Neuronal stem cell (in vitro differentiated cells): ENCODE data around the gene RASSF7.
A peak's percentile ranks its signal among the peaks of the same experiment; 100 is the strongest.

Experiments
- DNase-seq: peaks from one replicate; pipeline ENCODE4 v3.0.0-alpha.2; 2013; ENCODE audit warnings: low spot score
- H2AFZ ChIP-seq: one replicate; pipeline ENCODE4 v1.6.1; 2013; ENCODE audit warnings: mild to moderate bottlenecking, low read length, inconsistent platforms
- H2AK5ac ChIP-seq: 2 replicates; pipeline ENCODE4 v1.6.1; 2013; ENCODE audit warnings: low read depth, mild to moderate bottlenecking, inconsistent platforms, low read length, moderate library complexity, mixed read lengths
- H2BK120ac ChIP-seq: 2 replicates; pipeline ENCODE4 v1.6.1; 2013; ENCODE audit warnings: low read depth, mild to moderate bottlenecking, inconsistent platforms, low read length, moderate library complexity, mixed read lengths
- H2BK12ac ChIP-seq: one replicate; pipeline ENCODE4 v1.6.1; 2013; ENCODE audit warnings: low read length, inconsistent platforms
- H2BK15ac ChIP-seq: 2 replicates; pipeline ENCODE4 v1.6.1; 2013; ENCODE audit warnings: mild to moderate bottlenecking, low read length, inconsistent platforms, mixed read lengths
- H2BK5ac ChIP-seq: one replicate; pipeline ENCODE4 v1.6.1; 2013; ENCODE audit warnings: inconsistent platforms, mild to moderate bottlenecking, low read length, moderate library complexity
- H3K14ac ChIP-seq: one replicate; pipeline ENCODE4 v1.6.1; 2013; ENCODE audit warnings: low read length, inconsistent platforms
- H3K18ac ChIP-seq: 2 replicates; pipeline ENCODE4 v1.6.1; 2013; ENCODE audit warnings: low read length, inconsistent platforms
- H3K23ac ChIP-seq: 2 replicates; pipeline ENCODE4 v1.6.1; 2013; ENCODE audit warnings: low read depth, mild to moderate bottlenecking, mixed read lengths, low read length, inconsistent platforms; ENCODE audit not compliant: poor library complexity
- H3K27ac ChIP-seq: replicated peaks from 3 replicates; pipeline ENCODE4 v1.5.1; 2013; ENCODE audit warnings: low read length, inconsistent platforms
- H3K27me3 ChIP-seq, 3 experiments: 2 replicates each; pipeline ENCODE4 v1.6.1; 2013; ENCODE audit warnings: low read length in 3 of 3, mild to moderate bottlenecking in 2 of 3, inconsistent platforms in 1 of 3, low read depth in 1 of 3, mixed read lengths in 1 of 3, moderate library complexity in 1 of 3; ENCODE audit not compliant: control insufficient read depth in 3 of 3, insufficient read depth in 3 of 3
- H3K36me3 ChIP-seq, 2 donors: replicated peaks in 1 of 2; 2 replicates each; pipeline ENCODE4 v1.6.1; 2013; ENCODE audit warnings: low read length in 2 of 2; ENCODE audit not compliant: control insufficient read depth in 2 of 2, insufficient read depth in 2 of 2
- H3K4ac ChIP-seq: 2 replicates; pipeline ENCODE4 v1.6.1; 2013; ENCODE audit warnings: inconsistent platforms, mild to moderate bottlenecking, low read length, moderate library complexity
- H3K4me1 ChIP-seq, 2 donors: 1 replicate in 1 of 2; 2 replicates in 1 of 2; pipeline ENCODE4 v1.6.1; 2013; ENCODE audit warnings: low read length in 2 of 2, low read depth in 1 of 2; ENCODE audit not compliant: control insufficient read depth in 2 of 2, insufficient read depth in 1 of 2
- H3K4me2 ChIP-seq: one replicate; pipeline ENCODE4 v1.6.1; 2013; ENCODE audit warnings: mild to moderate bottlenecking, low read length, inconsistent platforms; ENCODE audit not compliant: insufficient read depth, poor library complexity, severe bottlenecking
- H3K4me3 ChIP-seq, 2 donors: 2 replicates each; pipeline ENCODE4 v1.5.1; 2013; ENCODE audit warnings: low read length in 2 of 2, mild to moderate bottlenecking in 2 of 2, inconsistent platforms in 1 of 2, moderate library complexity in 1 of 2
- H3K79me1 ChIP-seq: one replicate; pipeline ENCODE4 v1.6.1; 2013; ENCODE audit warnings: low read depth, mild to moderate bottlenecking, inconsistent platforms, low read length, moderate library complexity
- H3K9ac ChIP-seq: one replicate; pipeline ENCODE4 v1.6.1; 2013; ENCODE audit warnings: mild to moderate bottlenecking, low read depth, low read length, inconsistent platforms; ENCODE audit not compliant: poor library complexity
- H3K9me3 ChIP-seq, 2 donors: replicated peaks in 1 of 2; 2 replicates each; pipeline versions ENCODE3 to v1.6.1; 2013; ENCODE audit warnings: low read length in 2 of 2, mild to moderate bottlenecking in 2 of 2, inconsistent platforms in 1 of 2, low read depth in 1 of 2, mixed read lengths in 1 of 2, moderate library complexity in 1 of 2; ENCODE audit not compliant: control insufficient read depth in 2 of 2, insufficient read depth in 1 of 2
- H4K8ac ChIP-seq: one replicate; pipeline ENCODE4 v1.6.1; 2013; ENCODE audit warnings: low read depth, mild to moderate bottlenecking, inconsistent platforms, low read length, moderate library complexity
- H4K91ac ChIP-seq: one replicate; pipeline ENCODE4 v1.6.1; 2013; ENCODE audit warnings: low read length, low read depth, mild to moderate bottlenecking, inconsistent platforms; ENCODE audit not compliant: poor library complexity
- WGBS, 2 donors: extraction: QIAGEN DNeasy Blood & Tissue Kit; methylation state at CpG; one replicate each; pipeline ENCODE4 v1.1.7; 2013; ENCODE audit warnings: missing lambda C conversion rate in 2 of 2, mixed read lengths in 1 of 2; ENCODE audit not compliant: insufficient read length in 2 of 2, insufficient replicate concordance in 1 of 2; ENCODE audit errors: extremely low coverage in 2 of 2; 5-methylcytosine and 5-hydroxymethylcytosine counted together

RASSF7 gene

GRCh38 chr11:535519-536454 lies 25.0 kb upstream of the RASSF7 start, which contains the start of gene HRAS:
Gene HRAS (minus strand): TSS chr11:535576.
- H3K18ac ChIP-seq: peak within 1 kb of the TSS; percentile 97

GRCh38 chr11:536841-537621 lies 23.7 kb upstream of the RASSF7 start, which contains the start of gene LRRC56:
Gene LRRC56 (plus strand): TSS chr11:537527. CDS start chr11:540685, 3,158 bp downstream.
- no peak within 1 kb of the TSS for H4K91ac ChIP-seq
- H2BK5ac ChIP-seq: peak within 1 kb of the TSS; percentile 44
- peak within 1 kb of the TSS; percentile 99 for H3K18ac ChIP-seq
- peak within 1 kb of the TSS; percentile 86 for H3K4me2 ChIP-seq
- peak within 1 kb of the TSS; percentile 76 to 77 for H3K4me3 ChIP-seq
- H2BK15ac ChIP-seq: peak within 1 kb of the TSS; percentile 100
- WGBS, 2 donors: no CpG with 5 or more reads among the region's 93 CpGs
- H3K4me1 ChIP-seq: peaks cover 18 to 24% of the 10 kb centered on the region in 2 donors
- H3K9ac ChIP-seq: peak within 1 kb of the TSS; percentile 88
- DNase-seq: peak; percentile 77
- H3K9me3 ChIP-seq: peaks cover 0 to 2% of the 10 kb centered on the region in 2 donors
- peak within 1 kb of the TSS; percentile 98 for H3K4ac ChIP-seq
- peak within 1 kb of the TSS; percentile 97 for H3K23ac ChIP-seq
- H3K79me1 ChIP-seq: peaks cover 12% of the 10 kb centered on the region
- peak within 1 kb of the TSS; percentile 94 for H2BK12ac ChIP-seq
- H2AFZ ChIP-seq: peak within 1 kb of the TSS; percentile 98
- peak within 1 kb of the TSS; percentile 99 for H2BK120ac ChIP-seq
- H2AK5ac ChIP-seq: peak within 1 kb of the TSS; percentile 99
- peak within 1 kb of the TSS; percentile 89 for H3K14ac ChIP-seq
- peaks cover 15 to 19% of the 10 kb centered on the region in 2 donors for H3K36me3 ChIP-seq
- H4K8ac ChIP-seq: peak within 1 kb of the TSS; percentile 96
- H3K27ac ChIP-seq: peak within 1 kb of the TSS; percentile 27
- H3K27me3 ChIP-seq: peaks cover 0 to 27% (median 4%) of the 10 kb centered on the region in 3 experiments

More at GRCh38 chr11:535519-536454, 25.0 kb upstream of the RASSF7 start, which contains the start of gene HRAS:
- H3K9me3 ChIP-seq: peaks cover 0 to 2% of the 10 kb centered on the region in 2 donors
- peak within 1 kb of the TSS; percentile 9 for H2BK5ac ChIP-seq
- H3K14ac ChIP-seq: peak within 1 kb of the TSS; percentile 94
- no peak within 1 kb of the TSS for H2BK120ac ChIP-seq
- H3K23ac ChIP-seq: peak within 1 kb of the TSS; percentile 80
- peak within 1 kb of the TSS; percentile 53 for H3K4ac ChIP-seq
- peak within 1 kb of the TSS; percentile 75 for H2BK15ac ChIP-seq
- no peak within 1 kb of the TSS for H4K8ac ChIP-seq
- peaks cover 16 to 23% of the 10 kb centered on the region in 2 donors for H3K4me1 ChIP-seq
- peaks cover 12% of the 10 kb centered on the region for H3K79me1 ChIP-seq
- H3K4me2 ChIP-seq: peak within 1 kb of the TSS; percentile 96
- H2AK5ac ChIP-seq: peak within 1 kb of the TSS; percentile 91
- peaks cover 0 to 27% (median 4%) of the 10 kb centered on the region in 3 experiments for H3K27me3 ChIP-seq
- peak within 1 kb of the TSS; percentile 91 for H3K9ac ChIP-seq
- DNase-seq: peak; percentile 95
- peaks cover 22 to 31% of the 10 kb centered on the region in 2 donors for H3K36me3 ChIP-seq
- H3K27ac ChIP-seq: peak within 1 kb of the TSS; percentile 81
- peak within 1 kb of the TSS; percentile 58 for H2BK12ac ChIP-seq
- peak within 1 kb of the TSS; percentile 76 to 95 for H3K4me3 ChIP-seq
- peak within 1 kb of the TSS; percentile 98 for H2AFZ ChIP-seq
- WGBS, 2 donors: no CpG with 5 or more reads among the region's 97 CpGs
- H4K91ac ChIP-seq: peak within 1 kb of the TSS; percentile 53

- H2BK15ac ChIP-seq: peak overlapping the region; percentile 100
- H3K23ac ChIP-seq: peak overlapping the region; percentile 91
- H2AK5ac ChIP-seq: peak overlapping the region; percentile 99
- peak overlapping the region; percentile 20 to 77 for H3K4me3 ChIP-seq
- H3K4ac ChIP-seq: peak overlapping the region; percentile 98
- H3K27me3 ChIP-seq: peaks cover 0 to 27% (median 4%) of the 10 kb centered on the region in 3 experiments
- peaks cover 9 to 11% of the 10 kb centered on the region in 2 donors for H3K36me3 ChIP-seq
- no CpG with 5 or more reads among the region's 19 CpGs for WGBS, 2 donors
- peaks cover 18 to 24% of the 10 kb centered on the region in 2 donors for H3K4me1 ChIP-seq
- H3K9me3 ChIP-seq: peaks cover 0 to 2% of the 10 kb centered on the region in 2 donors
- peak overlapping the region; percentile 3 for H4K8ac ChIP-seq
- H3K79me1 ChIP-seq: peaks cover 12% of the 10 kb centered on the region
- H3K14ac ChIP-seq: peak overlapping the region; percentile 89
- no peak overlapping the region for H3K27ac ChIP-seq
- peak overlapping the region; percentile 88 for H3K9ac ChIP-seq
- peak overlapping the region; percentile 85 for H2AFZ ChIP-seq
- no peak overlapping the region for H4K91ac ChIP-seq
- peak overlapping the region; percentile 44 for H2BK5ac ChIP-seq
- H2BK120ac ChIP-seq: peak overlapping the region; percentile 87
- peak overlapping the region; percentile 98 for H3K18ac ChIP-seq
- no peak for DNase-seq
- peak overlapping the region; percentile 58 for H2BK12ac ChIP-seq
- peak overlapping the region; percentile 86 for H3K4me2 ChIP-seq
Measured at GRCh38 chr11:537622-538430, 22.9 kb upstream of the RASSF7 start.
